ENCODE data around the gene METTL25B.

The METTL25B gene

GRCh38 chr1:156768610-156769295 lies 40.5 kb downstream of the METTL25B start:
- DNase-seq (ENCODE audit: low spot score), result peak; percentile 14

- DNase-seq (ENCODE audit: low spot score), result no peak
These were observed 44.0 kb downstream of the METTL25B start for GRCh38 chr1:156772222-156772621.

GRCh38 chr1:156772728-156773497 lies 44.6 kb downstream of the METTL25B start:
- peak; percentile 33 for DNase-seq (ENCODE audit: low spot score)

DNA sequence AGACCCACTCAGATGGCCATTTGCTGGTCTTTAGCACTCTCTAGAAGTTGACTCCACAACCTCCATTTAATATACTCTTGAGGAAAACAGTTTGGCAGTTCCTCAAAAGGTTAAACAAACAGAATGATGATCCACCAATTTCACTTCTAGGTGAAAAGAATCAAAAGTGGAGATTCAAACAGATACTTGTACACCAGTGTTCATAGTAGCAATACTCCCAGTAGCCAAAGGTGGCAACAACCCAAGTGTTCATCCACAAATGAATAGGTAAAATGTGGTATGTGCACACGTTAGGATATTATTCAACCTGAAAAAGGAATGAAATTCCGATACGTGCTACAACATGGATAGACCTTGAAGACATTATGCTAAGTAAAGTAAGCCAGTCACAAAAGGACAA lies 45.3 kb downstream of the METTL25B start:
- no peak for DNase-seq (ENCODE audit: low spot score)

- DNase-seq (ENCODE audit: low spot score), result no peak
These were observed 47.5 kb downstream of the METTL25B start for GRCh38 chr1:156775799-156776198.

GRCh38 chr1:156776942-156777341 lies 48.7 kb downstream of the METTL25B start:
- DNase-seq (ENCODE audit: low spot score), result no peak

DNA sequence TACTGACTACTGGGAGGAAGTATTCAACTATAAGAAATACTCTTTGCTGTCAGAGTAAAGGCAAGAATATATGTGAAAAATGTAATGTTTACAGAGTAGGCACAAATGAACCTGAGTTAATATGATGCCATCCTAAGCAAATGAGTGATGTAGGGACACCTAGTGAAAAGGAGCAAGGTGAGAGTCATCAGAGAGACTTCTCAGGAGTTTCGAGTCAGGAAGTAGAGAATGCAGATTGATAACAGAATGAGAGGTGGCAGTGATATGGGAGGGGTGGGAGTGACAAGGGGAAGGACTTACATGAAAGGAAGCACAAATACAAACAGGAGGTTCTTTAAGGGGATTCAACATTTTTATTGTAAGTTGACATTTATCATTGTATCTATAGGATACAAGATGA lies 49.3 kb downstream of the METTL25B start:
- no peak for DNase-seq (ENCODE audit: low spot score)

GRCh38 chr1:156781585-156782186 lies 53.4 kb downstream of the METTL25B start:
- DNase-seq (ENCODE audit: low spot score), result no peak

GRCh38 chr1:156785458-156785857 lies 57.2 kb downstream of the METTL25B start:
- DNase-seq (ENCODE audit: low spot score), result no peak

Measured in hematopoietic multipotent progenitor cell treated with erythropoietin and hydrocortisone succinate and interleukin-3 and kit ligand, for 17 days (in vitro differentiated cells).